Measurements from ENCODE around the gene CADM1.

DNA sequence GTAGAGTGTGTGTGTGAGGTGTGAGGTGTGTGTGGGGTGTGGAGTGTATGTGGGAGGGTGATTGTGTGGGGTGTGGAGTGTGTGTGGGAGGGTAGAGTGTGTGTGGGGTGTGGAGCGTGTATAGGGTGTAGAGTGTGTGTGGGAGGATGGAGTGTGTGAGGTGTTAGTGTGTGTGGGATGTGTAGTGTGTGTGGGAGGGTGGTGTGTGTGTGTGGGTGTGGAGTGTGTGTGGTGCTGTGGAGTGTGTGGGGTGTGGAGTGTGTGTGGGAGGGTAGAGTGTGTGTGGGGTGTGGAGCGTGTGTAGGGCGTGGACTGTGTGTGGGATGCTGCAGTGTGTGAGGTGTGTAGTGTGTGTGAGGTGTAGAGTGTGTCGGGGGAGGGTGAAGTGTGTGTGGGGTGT, 356.1 kb downstream of the CADM1 start:
- TF ChIP-seq POLR2A (IDR thresholded peaks at IDR 0.05) = no peak
- TF ChIP-seq, protein P1, sequence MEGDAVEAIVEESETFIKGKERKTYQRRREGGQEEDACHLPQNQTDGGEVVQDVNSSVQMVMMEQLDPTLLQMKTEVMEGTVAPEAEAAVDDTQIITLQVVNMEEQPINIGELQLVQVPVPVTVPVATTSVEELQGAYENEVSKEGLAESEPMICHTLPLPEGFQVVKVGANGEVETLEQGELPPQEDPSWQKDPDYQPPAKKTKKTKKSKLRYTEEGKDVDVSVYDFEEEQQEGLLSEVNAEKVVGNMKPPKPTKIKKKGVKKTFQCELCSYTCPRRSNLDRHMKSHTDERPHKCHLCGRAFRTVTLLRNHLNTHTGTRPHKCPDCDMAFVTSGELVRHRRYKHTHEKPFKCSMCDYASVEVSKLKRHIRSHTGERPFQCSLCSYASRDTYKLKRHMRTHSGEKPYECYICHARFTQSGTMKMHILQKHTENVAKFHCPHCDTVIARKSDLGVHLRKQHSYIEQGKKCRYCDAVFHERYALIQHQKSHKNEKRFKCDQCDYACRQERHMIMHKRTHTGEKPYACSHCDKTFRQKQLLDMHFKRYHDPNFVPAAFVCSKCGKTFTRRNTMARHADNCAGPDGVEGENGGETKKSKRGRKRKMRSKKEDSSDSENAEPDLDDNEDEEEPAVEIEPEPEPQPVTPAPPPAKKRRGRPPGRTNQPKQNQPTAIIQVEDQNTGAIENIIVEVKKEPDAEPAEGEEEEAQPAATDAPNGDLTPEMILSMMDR (IDR thresholded peaks at IDR 0.05) = no peak
